ENCODE data around the gene MCEE.
"Not testable (repeated sequence)": the region's sequence is repeated elsewhere in the genome, so short reads cannot be mapped to it uniquely, and the experiment has no call there.

The MCEE gene

GRCh38 chr2:71125506-71126294, 4.3 kb downstream of the MCEE start:
- no peak for DNase-seq

GRCh38 chr2:71122387-71123298, 7.4 kb downstream of the MCEE start:
- DNase-seq, result no peak

- DNase-seq, result no peak
Measured at GRCh38 chr2:71121479-71121878, 8.6 kb downstream of the MCEE start.

- no peak for DNase-seq
Measured at GRCh38 chr2:71120195-71120594, 9.8 kb downstream of the MCEE start.

- DNase-seq, result no peak
Measured at GRCh38 chr2:71117063-71117462, 13.0 kb downstream of the MCEE start.

- no peak for DNase-seq
Measured at GRCh38 chr2:71113843-71114242, 16.2 kb downstream of the MCEE start.

- DNase-seq, result no peak
Measured at GRCh38 chr2:71108091-71108490, 21.9 kb downstream of the MCEE start.

- DNase-seq, result not testable (repeated sequence)
Measured at GRCh38 chr2:71106463-71106862, 23.6 kb downstream of the MCEE start.

GRCh38 chr2:71103809-71104208, 26.2 kb downstream of the MCEE start:
- DNase-seq, result no peak

- no peak for DNase-seq
Measured at GRCh38 chr2:71102981-71103681, 26.9 kb downstream of the MCEE start.

GRCh38 chr2:71101656-71102055, 28.4 kb downstream of the MCEE start:
- no peak for DNase-seq

GRCh38 chr2:71100195-71100964, 29.6 kb downstream of the MCEE start:
- DNase-seq, result peak; percentile 31

GRCh38 chr2:71092491-71093260, 37.4 kb downstream of the MCEE start:
- DNase-seq, result not testable (repeated sequence)

- DNase-seq, result not testable (repeated sequence)
Measured at GRCh38 chr2:71091808-71092207, 38.2 kb downstream of the MCEE start.

- DNase-seq, result not testable (repeated sequence)
Measured at GRCh38 chr2:71089475-71089874, 40.6 kb downstream of the MCEE start.

- not testable (repeated sequence) for DNase-seq
Measured at GRCh38 chr2:71085325-71086003, 44.6 kb downstream of the MCEE start.

GRCh38 chr2:71083752-71084312, 46.2 kb downstream of the MCEE start:
- not testable (repeated sequence) for DNase-seq

- not testable (repeated sequence) for DNase-seq
Measured at GRCh38 chr2:71083297-71083696, 46.7 kb downstream of the MCEE start.

GRCh38 chr2:71082402-71083252, 47.4 kb downstream of the MCEE start:
- DNase-seq, result no peak

GRCh38 chr2:71078624-71079023, 51.4 kb downstream of the MCEE start:
- no peak for DNase-seq
